Metanephros (tissue), 2 donors: ENCODE data around the gene ATF6B. TPM values are rescaled to one million over a fixed set of nuclear protein-coding genes. Genes with fewer than 3 reads are reported as not detected.

Experiments
- small RNA-seq: library from RNA; depleted of rRNA; stranded (forward); fragments of <200 nt; gene quantifications from one replicate; pipeline ENCODE3, GENCODE V24; 2014; ENCODE audit warnings: low replicate concordance
- total RNA-seq: library from RNA; depleted of rRNA; stranded (reverse); fragments of >200 nt; gene quantifications from one replicate; pipeline ENCODE4 v1.2.3, GENCODE V29; 2014

Gene ATF6B
- 49.8 TPM for total RNA-seq

GRCh38 chr6:32127717-32128592 is at the start of gene ATF6B:
Gene ATF6B (minus strand): TSS chr6:32128246. CDS start chr6:32128207, 39 bp downstream.

DNA sequence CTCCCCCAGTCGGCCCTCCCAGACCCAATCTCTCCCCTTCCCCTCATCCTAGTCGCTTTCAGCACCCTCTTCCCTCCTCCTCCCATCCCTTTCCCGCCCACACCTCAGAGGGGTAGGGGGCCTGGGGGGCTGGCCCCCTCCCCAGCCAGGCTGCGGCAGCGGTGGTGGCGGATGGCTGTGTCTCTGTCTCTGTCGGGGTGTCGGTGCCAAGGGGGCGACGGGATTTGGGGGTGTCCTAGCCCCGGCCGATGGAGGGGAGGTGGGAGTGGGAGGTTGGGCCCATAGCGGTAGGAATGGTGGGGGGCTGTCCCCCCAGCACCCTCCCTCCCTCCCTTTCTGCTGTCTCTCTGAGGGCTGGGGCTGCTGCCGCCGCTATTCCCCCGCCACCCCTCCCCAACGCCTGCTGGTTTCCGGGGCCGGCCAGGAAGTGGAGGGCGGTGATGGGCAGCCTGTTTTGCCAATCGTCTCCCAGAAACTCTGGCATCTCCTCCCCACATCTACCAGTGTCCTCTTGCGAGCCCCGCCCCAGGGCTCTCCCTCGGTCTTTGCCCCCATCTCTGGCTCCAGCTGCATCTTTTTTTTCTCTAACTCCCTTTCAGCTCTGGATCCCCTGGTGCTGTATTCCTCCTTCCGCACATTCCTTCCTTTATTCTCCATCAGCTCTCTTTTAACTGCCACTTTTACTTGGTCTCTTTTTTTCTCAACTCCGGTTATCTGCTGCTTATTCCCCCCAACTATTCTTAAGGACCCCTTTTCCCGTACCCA is 47.8 kb upstream of the ATF6B start, which contains the start of gene AGPAT1:
TSS of gene AGPAT1 (minus strand) at position 374 of the 765 bp plus-strand sequence. CDS start 4,588 bp downstream, outside the sequence.

DNA sequence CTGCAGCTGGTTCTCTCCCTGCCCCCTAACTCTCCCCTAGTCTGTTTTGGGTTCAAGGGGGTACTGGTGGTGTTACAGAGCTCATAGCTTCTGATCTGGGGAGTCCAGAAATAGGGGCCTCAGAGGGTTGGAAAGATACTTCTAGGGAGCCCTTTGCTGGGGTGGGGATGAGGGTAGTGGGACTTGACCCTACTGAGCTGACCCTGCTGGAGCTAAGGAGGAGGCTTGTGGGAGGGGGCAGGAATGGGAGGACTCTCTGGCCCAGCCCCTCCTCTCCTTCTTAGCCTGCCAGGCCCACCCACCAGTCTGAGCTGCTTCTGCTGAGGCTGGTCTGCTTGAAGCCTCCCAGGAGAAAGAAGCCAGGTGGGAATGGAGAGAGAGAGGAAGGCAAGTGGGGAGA is 36.2 kb upstream of the ATF6B start, which contains the start of gene EGFL8:
TSS of gene EGFL8 (plus strand) at position 301 of the 400 bp plus-strand sequence. CDS start 1,571 bp downstream, outside the sequence.

DNA sequence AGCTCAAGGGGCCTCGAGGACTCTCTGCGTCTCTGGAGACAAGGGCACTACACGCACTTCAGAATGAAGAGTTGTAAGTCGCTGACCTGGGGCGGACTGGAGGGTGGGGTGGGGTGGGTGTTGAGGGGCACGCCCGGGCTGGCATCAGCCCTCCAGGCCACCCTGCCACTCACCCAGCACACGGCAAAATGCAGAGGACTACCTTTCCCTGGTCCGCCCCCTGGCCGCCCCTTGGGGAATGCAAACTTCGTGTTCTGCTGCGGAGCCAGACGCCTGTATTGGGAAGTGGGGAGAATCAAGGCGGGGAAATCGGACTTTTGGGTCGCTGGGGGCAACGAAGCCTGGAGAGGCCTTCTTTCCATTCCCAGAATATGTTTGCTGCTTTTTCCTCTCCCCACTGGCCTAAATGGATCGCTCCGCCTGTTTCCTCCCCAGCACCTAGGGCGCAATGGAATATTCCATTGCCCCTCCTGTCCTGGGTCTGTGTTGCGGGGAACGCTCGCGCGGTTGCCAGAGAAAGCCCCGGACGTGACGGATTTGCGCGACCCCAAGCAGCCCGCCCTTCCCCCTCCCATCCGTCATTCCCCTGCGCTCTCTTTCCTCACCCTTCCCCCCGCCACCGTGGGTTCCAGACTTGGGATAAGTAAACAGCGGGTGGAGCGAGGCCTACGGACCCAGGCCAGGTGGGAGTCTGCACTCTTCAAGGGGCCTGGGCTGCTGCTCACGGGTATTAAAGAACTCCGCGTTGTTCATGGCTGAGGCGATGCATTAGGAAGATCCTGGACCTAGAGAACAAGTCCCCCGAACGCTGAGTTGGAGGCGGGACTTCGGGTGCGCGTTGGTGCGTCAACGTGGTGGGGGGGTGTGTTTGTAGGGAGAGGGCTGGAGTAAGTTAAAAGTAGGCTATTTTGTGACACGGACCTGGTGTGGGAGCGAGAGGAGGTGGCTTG is 25.8 kb upstream of the ATF6B start, which contains the start of gene PPT2:
TSS of gene PPT2 (plus strand) at position 578 of the 950 bp plus-strand sequence. CDS start 454 bp downstream, outside the sequence.

GRCh38 chr6:32151863-32152768 is 24.1 kb upstream of the ATF6B start, which contains the start of gene PRRT1:
Gene PRRT1 (minus strand): TSS chr6:32151939. CDS start chr6:32151827, 112 bp downstream.

GRCh38 chr6:32109114-32109764 is 18.8 kb downstream of the ATF6B start, which contains the start of gene TNXB:
Gene TNXB (minus strand): TSS chr6:32109338. CDS start chr6:32098198, 11,140 bp downstream.

Small RNAs within 50 kb of the gene (small RNA-seq; reads per million reads assigned to genes)
- not detected for gene RNA5SP206

Other genes starting within 250 kb of the ATF6B start
- gene SLC44A4, start 249.2 kb downstream of the ATF6B start, total RNA-seq = 28.4 TPM
- gene EHMT2, start 230.5 kb downstream of the ATF6B start, total RNA-seq = 71.4 TPM
- 14.4 TPM for gene ZBTB12, start 226.2 kb downstream of the ATF6B start, total RNA-seq
- 7.1 TPM for gene C2, start 200.5 kb downstream of the ATF6B start, total RNA-seq
- 9.9 TPM for gene CFB, start 182.2 kb downstream of the ATF6B start, total RNA-seq
- gene NELFE, start 169.3 kb downstream of the ATF6B start, total RNA-seq = 50.0 TPM
- gene SKIC2, start 169.1 kb downstream of the ATF6B start, total RNA-seq = 53.5 TPM
- gene DXO, start 156.1 kb downstream of the ATF6B start, total RNA-seq = 20.1 TPM
- 48.4 TPM for gene C4A, start 146.2 kb downstream of the ATF6B start, total RNA-seq
- 45.4 TPM for gene C4B, start 113.5 kb downstream of the ATF6B start, total RNA-seq
- 0.64 TPM for gene CYP21A2, start 89.8 kb downstream of the ATF6B start, total RNA-seq
- gene TNXB, start 18.9 kb downstream of the ATF6B start, total RNA-seq = 52.8 TPM
- 4.4 TPM for gene FKBPL, start 2.0 kb upstream of the ATF6B start, total RNA-seq
- 1.9 TPM for gene PRRT1, start 23.7 kb upstream of the ATF6B start, total RNA-seq
- gene PPT2, start 25.9 kb upstream of the ATF6B start, total RNA-seq = 39.3 TPM
- 14.0 TPM for gene EGFL8, start 36.3 kb upstream of the ATF6B start, total RNA-seq
- gene AGPAT1, start 47.8 kb upstream of the ATF6B start, total RNA-seq = 29.7 TPM
- gene RNF5, start 50.2 kb upstream of the ATF6B start, total RNA-seq = 65.9 TPM
- gene AGER, start 56.0 kb upstream of the ATF6B start, total RNA-seq = 6.0 TPM
- gene PBX2, start 62.0 kb upstream of the ATF6B start, total RNA-seq = 86.2 TPM
- gene GPSM3, start 64.4 kb upstream of the ATF6B start, total RNA-seq = 7.8 TPM
- 22.2 TPM for gene NOTCH4, start 95.8 kb upstream of the ATF6B start, total RNA-seq
- gene TSBP1, start 243.7 kb upstream of the ATF6B start, total RNA-seq = not detected